T-helper 17 cell (primary cell): ENCODE data around the gene HDLBP. TPM values are rescaled to one million over a fixed set of nuclear protein-coding genes. Genes with fewer than 3 reads are reported as not detected.

Source experiments
- ATAC-seq: fragments of 150-1000 bp; cut with Tn5 transposase; 2 replicates; pipeline ENCODE4 v1.10.0; 2021; ENCODE audit warnings: mild to moderate bottlenecking, moderate library complexity
- DNase-seq, 3 donors: peaks; one replicate each; pipeline versions ENCODE4 v3.0.0 to v3.0.0-alpha.2; 2020 to 2021
- H3K9me3 ChIP-seq: one replicate; pipeline ENCODE4 v1.7.0; 2013; ENCODE audit warnings: low read length, mild to moderate bottlenecking; ENCODE audit not compliant: control insufficient read depth, poor library complexity, severe bottlenecking
- H3K27ac Mint-ChIP-seq: one replicate; pipeline ENCODE4 v1.8.0; 2022; ENCODE audit warnings: mild to moderate bottlenecking, moderate library complexity, mixed read lengths
- H3K27me3 Mint-ChIP-seq: one replicate; pipeline ENCODE4 v1.8.0; 2022; ENCODE audit warnings: mixed read lengths
- H3K36me3 Mint-ChIP-seq: one replicate; pipeline ENCODE4 v1.8.0; 2022; ENCODE audit warnings: low read depth, mixed read lengths
- H3K4me1 Mint-ChIP-seq: one replicate; pipeline ENCODE4 v1.8.0; 2022; ENCODE audit warnings: mild to moderate bottlenecking, mixed read lengths
- H3K4me3 Mint-ChIP-seq: one replicate; pipeline ENCODE4 v1.8.0; 2022; ENCODE audit warnings: mild to moderate bottlenecking, moderate library complexity, mixed read lengths
- total RNA-seq, 4 donors: library from RNA in 2 of 4; stranded (reverse) in 2 of 4; gene quantifications; one replicate each; pipeline ENCODE4 v1.2.3 and lab custom pipeline; 2022 to 2026

HDLBP gene
- total RNA-seq, 2 donors from 2014 or later, result 136 to 175 TPM

- H3K36me3 Mint-ChIP-seq, result peaks cover 7% of the 10 kb centered on the region
- H3K4me3 Mint-ChIP-seq, result no peak overlapping the region
- no peaks in the 10 kb centered on the region for H3K9me3 ChIP-seq
- peak overlapping the region; percentile 47 for H3K27ac Mint-ChIP-seq
- DNase-seq (no peak), ATAC-seq (no peak)
- peaks cover 19% of the 10 kb centered on the region for H3K4me1 Mint-ChIP-seq
- H3K27me3 Mint-ChIP-seq, result no peaks in the 10 kb centered on the region
Measured at GRCh38 chr2:241261628-241262027, 53.8 kb downstream of the HDLBP start.

DNA sequence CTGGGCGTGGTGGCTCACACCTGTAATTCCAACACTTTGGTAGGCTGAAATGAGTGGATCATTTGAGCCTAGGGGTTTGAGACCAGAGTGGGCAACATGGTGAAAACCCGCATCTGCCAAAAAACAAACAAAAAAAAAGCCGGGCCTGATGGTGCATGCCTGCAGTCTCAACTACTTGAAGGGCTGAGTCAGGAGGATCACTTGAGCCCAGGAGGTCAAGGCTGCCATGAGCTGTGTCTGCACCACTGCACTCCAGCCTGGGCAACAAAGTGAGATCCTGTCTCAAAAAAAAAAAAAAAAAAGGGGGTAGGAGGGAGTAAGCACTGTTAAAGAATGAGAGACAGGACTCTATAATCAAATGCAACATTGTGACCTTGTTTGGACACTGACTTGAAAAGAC, 54.6 kb downstream of the HDLBP start:
- H3K27me3 Mint-ChIP-seq, result no peaks in the 10 kb centered on the region
- H3K4me1 Mint-ChIP-seq, result peaks cover 19% of the 10 kb centered on the region

DNA sequence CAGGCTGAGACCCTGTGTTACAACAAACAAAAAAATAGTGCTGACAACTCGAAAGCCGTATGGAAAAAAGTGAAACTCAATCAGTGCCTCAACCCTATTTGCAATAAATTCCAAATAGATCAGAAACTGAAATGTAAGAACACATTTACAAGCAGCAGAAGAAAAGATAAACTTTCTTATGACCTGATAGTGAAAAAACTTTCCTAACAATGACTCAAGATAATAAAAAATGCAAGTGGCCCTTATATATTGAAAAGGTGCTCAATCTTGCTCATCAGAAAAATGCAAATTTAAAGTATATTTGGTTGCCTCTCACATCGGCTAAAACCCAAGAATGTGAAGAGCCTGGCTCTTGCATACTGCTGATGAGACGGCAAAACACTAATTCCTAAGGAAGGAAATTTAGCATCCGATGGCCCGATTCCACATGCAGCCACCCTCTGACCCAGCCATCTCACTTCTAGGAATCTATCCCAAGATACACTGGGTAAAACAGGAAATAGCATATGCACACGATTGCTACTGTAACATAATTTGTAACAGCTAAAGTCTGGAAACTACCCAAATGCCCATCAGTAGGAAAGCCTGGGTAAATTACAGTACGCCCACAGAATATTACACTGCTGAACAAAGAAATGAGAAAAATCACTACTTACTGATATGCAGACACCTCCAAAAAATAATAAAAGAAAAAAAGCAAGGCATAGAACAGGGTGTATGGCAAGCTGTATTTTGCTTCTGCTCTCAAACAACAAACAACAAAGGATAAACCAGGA, 56.8 kb downstream of the HDLBP start:
- ATAC-seq, result no peak
- DNase-seq, result no peak
- H3K36me3 Mint-ChIP-seq, result peaks cover 7% of the 10 kb centered on the region
- no peaks in the 10 kb centered on the region for H3K9me3 ChIP-seq
- peaks cover 19% of the 10 kb centered on the region for H3K4me1 Mint-ChIP-seq
- no peak overlapping the region for H3K4me3 Mint-ChIP-seq
- H3K27ac Mint-ChIP-seq, result no peak overlapping the region
- H3K27me3 Mint-ChIP-seq, result no peaks in the 10 kb centered on the region

More for the DNA sequence above, 54.6 kb downstream of the HDLBP start:
- Mint-ChIP-seq H3K36me3 (peaks cover 7% of the 10 kb centered on the region), H3K4me3 (no peak overlapping the region), H3K27ac (peak overlapping the region; percentile 47)
- ATAC-seq (no peak), DNase-seq (no peak)
- no peaks in the 10 kb centered on the region for H3K9me3 ChIP-seq

- no peak for DNase-seq
- no peaks in the 10 kb centered on the region for H3K27me3 Mint-ChIP-seq
- H3K4me3 Mint-ChIP-seq, result no peak overlapping the region
- no peak overlapping the region for H3K27ac Mint-ChIP-seq
- H3K9me3 ChIP-seq, result no peaks in the 10 kb centered on the region
- H3K36me3 Mint-ChIP-seq, result peaks cover 9% of the 10 kb centered on the region
- peaks cover 14% of the 10 kb centered on the region for H3K4me1 Mint-ChIP-seq
- no peak for ATAC-seq
Measured at GRCh38 chr2:241257419-241258032, 57.9 kb downstream of the HDLBP start.

GRCh38 chr2:241256168-241256545, 59.3 kb downstream of the HDLBP start:
- Mint-ChIP-seq H3K36me3 (peaks cover 6% of the 10 kb centered on the region), H3K27ac (no peak overlapping the region)
- no peak for ATAC-seq

GRCh38 chr2:241255542-241256167, 59.8 kb downstream of the HDLBP start:
- Mint-ChIP-seq H3K4me3 (no peak overlapping the region), H3K36me3 (peaks cover 6% of the 10 kb centered on the region), H3K27ac (no peak overlapping the region), H3K4me1 (peaks cover 10% of the 10 kb centered on the region), H3K27me3 (no peaks in the 10 kb centered on the region)
- DNase-seq, result no peak
- no peak for ATAC-seq
- H3K9me3 ChIP-seq, result no peaks in the 10 kb centered on the region

More at GRCh38 chr2:241256168-241256545, 59.3 kb downstream of the HDLBP start:
- H3K4me1 Mint-ChIP-seq, result peaks cover 10% of the 10 kb centered on the region
- H3K4me3 Mint-ChIP-seq, result no peak overlapping the region
- no peaks in the 10 kb centered on the region for H3K27me3 Mint-ChIP-seq
- no peaks in the 10 kb centered on the region for H3K9me3 ChIP-seq
- no peak for DNase-seq

- no peak overlapping the region for H3K27ac Mint-ChIP-seq
- H3K36me3 Mint-ChIP-seq, result peaks cover 6% of the 10 kb centered on the region
- DNase-seq, result no peak
Measured at GRCh38 chr2:241254904-241255351, 60.5 kb downstream of the HDLBP start.

DNA sequence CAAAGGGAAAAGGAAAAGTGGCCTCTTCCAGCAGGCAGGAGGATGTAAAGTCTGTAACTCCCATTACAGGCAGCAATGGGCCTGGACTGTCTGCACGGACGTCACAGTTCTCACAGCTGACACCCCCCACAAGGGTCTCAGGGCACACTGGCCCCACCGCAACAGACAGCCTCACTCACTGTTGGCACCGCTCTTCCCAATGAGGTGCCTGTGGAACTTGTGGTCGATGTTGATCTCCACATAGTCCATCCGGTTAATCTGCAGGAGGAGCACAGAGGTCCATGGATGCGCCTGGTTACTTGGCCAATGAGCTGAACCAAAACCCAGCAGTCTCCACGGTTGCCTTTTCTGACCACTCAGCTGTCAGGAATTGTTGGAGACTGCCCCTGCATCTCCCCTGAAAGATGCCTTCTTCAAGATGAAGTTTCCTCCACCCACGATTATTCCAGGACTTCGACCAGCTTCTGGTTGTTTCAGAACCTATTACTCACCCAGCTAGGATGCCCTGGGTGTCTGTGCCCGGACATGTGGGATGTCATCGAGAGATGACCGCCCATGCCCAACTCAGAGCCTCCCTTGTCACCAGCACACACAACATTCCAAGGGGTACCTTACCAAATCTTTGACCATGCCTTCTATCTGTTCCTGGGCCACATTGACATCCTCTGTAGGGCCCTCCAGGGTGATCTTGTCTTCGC, 62.5 kb downstream of the HDLBP start:
- ATAC-seq, result no peak
- no peak overlapping the region for H3K4me3 Mint-ChIP-seq
- H3K9me3 ChIP-seq, result no peaks in the 10 kb centered on the region
- peaks cover 15% of the 10 kb centered on the region for H3K36me3 Mint-ChIP-seq
- H3K27me3 Mint-ChIP-seq, result no peaks in the 10 kb centered on the region
- DNase-seq, result no peak
- H3K27ac Mint-ChIP-seq, result no peak overlapping the region
- H3K4me1 Mint-ChIP-seq, result peaks cover 5% of the 10 kb centered on the region

More at GRCh38 chr2:241254904-241255351, 60.5 kb downstream of the HDLBP start:
- Mint-ChIP-seq H3K4me1 (peaks cover 6% of the 10 kb centered on the region), H3K27me3 (no peaks in the 10 kb centered on the region), H3K4me3 (no peak overlapping the region)
- H3K9me3 ChIP-seq, result no peaks in the 10 kb centered on the region
- no peak for ATAC-seq

- ATAC-seq, result no peak
- peaks cover 2% of the 10 kb centered on the region for H3K4me1 Mint-ChIP-seq
- peaks cover 21% of the 10 kb centered on the region for H3K36me3 Mint-ChIP-seq
- DNase-seq, result no peak
- H3K27ac Mint-ChIP-seq, result no peak overlapping the region
- no peaks in the 10 kb centered on the region for H3K9me3 ChIP-seq
- no peak overlapping the region for H3K4me3 Mint-ChIP-seq
- no peaks in the 10 kb centered on the region for H3K27me3 Mint-ChIP-seq
Measured at GRCh38 chr2:241249654-241250053, 65.8 kb downstream of the HDLBP start.

GRCh38 chr2:241248897-241249296, 66.6 kb downstream of the HDLBP start:
- H3K9me3 ChIP-seq, result no peaks in the 10 kb centered on the region
- peaks cover 26% of the 10 kb centered on the region for H3K36me3 Mint-ChIP-seq
- no peak for ATAC-seq
- H3K4me1 Mint-ChIP-seq, result peaks cover 6% of the 10 kb centered on the region
- peak overlapping the region; percentile 57 for H3K4me3 Mint-ChIP-seq
- H3K27ac Mint-ChIP-seq, result no peak overlapping the region
- no peak for DNase-seq
- H3K27me3 Mint-ChIP-seq, result no peaks in the 10 kb centered on the region

DNA sequence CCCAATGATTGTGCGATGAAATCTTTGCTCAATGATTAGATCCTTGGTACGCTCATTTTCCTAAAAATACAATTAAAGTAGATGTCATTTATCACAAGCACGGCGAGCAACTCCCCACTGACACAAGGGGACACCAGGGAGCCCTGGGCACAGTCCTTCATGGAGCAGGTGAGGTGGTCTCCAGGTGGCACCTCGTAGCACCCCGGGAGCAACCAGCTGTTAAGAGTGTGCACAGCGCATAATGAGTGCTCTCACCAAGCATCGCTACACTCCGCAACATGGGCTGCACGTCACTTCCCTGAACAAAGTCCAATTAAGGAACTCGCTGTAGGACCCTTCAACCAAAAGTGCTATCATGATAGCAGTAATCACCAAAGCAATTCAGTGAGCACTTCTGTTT, 67.2 kb downstream of the HDLBP start:
- H3K36me3 Mint-ChIP-seq, result peaks cover 27% of the 10 kb centered on the region
- peaks cover 8% of the 10 kb centered on the region for H3K4me1 Mint-ChIP-seq
- no peak overlapping the region for H3K4me3 Mint-ChIP-seq
- ATAC-seq, result no peak
- no peaks in the 10 kb centered on the region for H3K27me3 Mint-ChIP-seq
- H3K9me3 ChIP-seq, result no peaks in the 10 kb centered on the region
- no peak for DNase-seq
- peak overlapping the region; percentile 11 for H3K27ac Mint-ChIP-seq

GRCh38 chr2:241244368-241244767, 71.1 kb downstream of the HDLBP start:
- no peak for ATAC-seq
- H3K4me1 Mint-ChIP-seq, result peaks cover 8% of the 10 kb centered on the region
- peaks cover 35% of the 10 kb centered on the region for H3K36me3 Mint-ChIP-seq
- H3K4me3 Mint-ChIP-seq, result no peak overlapping the region
- H3K27ac Mint-ChIP-seq, result no peak overlapping the region
- no peaks in the 10 kb centered on the region for H3K9me3 ChIP-seq
- no peaks in the 10 kb centered on the region for H3K27me3 Mint-ChIP-seq
- no peak for DNase-seq

DNA sequence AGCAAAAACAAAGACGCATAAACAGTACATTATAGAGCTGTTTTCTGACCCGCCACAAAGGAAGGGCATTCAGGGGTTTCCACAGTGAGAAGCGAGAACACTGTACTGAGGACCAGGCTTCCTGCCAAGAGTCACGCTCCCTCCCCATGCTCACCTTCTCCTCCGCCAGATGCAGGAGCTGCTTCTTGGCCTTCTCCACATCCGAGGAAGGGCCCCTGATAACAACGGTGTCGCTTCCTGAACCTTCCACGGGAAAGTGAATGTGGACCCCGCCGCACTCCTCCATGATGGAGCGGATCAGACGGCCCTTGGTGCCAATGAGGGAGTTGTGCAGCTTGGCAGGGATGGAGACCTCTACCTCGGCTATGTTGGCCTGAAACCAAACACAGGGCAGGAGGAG, 73.2 kb downstream of the HDLBP start:
- no peaks in the 10 kb centered on the region for H3K9me3 ChIP-seq
- ATAC-seq (no peak), DNase-seq (no peak)
- Mint-ChIP-seq H3K27me3 (no peaks in the 10 kb centered on the region), H3K4me1 (peaks cover 8% of the 10 kb centered on the region), H3K4me3 (no peak overlapping the region), H3K36me3 (peaks cover 32% of the 10 kb centered on the region), H3K27ac (no peak overlapping the region)
